DND-41 (cell line): ENCODE data around the gene SMPD4.

Experiments used
- EZH2 ChIP-seq: IDR thresholded peaks from 3 replicates; pipeline ENCODE4 v1.6.1; 2012; ENCODE audit warnings: borderline replicate concordance, low read depth, mild to moderate bottlenecking, moderate library complexity, low read length, inconsistent platforms; ENCODE audit not compliant: severe bottlenecking
- TF ChIP-seq, protein P1 (sequence below): IDR thresholded peaks from 2 replicates; pipeline ENCODE4 v1.5.1; 2012; ENCODE audit warnings: borderline replicate concordance, low read length, moderate library complexity, mild to moderate bottlenecking; ENCODE audit not compliant: poor library complexity, severe bottlenecking; ENCODE audit errors: extremely low read depth

DNA sequence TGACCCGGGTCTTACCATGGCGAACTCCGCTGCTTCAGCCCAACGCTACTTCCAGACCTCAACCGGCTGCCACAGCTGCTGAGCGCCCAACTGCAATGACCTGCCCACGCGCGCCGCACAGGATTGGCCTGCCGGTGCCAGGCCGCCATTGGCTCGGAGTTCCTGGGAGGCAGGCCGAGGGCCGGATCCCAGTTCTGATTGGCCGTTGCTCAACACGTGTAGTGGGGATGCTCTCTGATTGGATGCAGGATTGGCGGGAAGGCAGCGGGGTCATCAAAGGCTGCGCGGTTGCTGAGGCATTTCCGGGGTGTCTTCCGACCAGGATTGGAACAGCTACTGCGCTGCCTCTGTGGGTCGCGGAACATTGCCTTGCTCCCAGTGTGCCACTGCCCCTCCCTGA is 16.9 kb upstream of the SMPD4 start, which contains the start of gene TUBA3E:
- TF ChIP-seq, protein P1, sequence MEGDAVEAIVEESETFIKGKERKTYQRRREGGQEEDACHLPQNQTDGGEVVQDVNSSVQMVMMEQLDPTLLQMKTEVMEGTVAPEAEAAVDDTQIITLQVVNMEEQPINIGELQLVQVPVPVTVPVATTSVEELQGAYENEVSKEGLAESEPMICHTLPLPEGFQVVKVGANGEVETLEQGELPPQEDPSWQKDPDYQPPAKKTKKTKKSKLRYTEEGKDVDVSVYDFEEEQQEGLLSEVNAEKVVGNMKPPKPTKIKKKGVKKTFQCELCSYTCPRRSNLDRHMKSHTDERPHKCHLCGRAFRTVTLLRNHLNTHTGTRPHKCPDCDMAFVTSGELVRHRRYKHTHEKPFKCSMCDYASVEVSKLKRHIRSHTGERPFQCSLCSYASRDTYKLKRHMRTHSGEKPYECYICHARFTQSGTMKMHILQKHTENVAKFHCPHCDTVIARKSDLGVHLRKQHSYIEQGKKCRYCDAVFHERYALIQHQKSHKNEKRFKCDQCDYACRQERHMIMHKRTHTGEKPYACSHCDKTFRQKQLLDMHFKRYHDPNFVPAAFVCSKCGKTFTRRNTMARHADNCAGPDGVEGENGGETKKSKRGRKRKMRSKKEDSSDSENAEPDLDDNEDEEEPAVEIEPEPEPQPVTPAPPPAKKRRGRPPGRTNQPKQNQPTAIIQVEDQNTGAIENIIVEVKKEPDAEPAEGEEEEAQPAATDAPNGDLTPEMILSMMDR, result no peak
- no peak for TF ChIP-seq EZH2
